ENCODE results near the gene TNFSF8. TPM values are rescaled to one million over a fixed set of nuclear protein-coding genes. Genes with fewer than 3 reads are reported as not detected.

TNFSF8 gene
- polyA plus RNA-seq, 5 donors = 4.8 to 20.3 (median 9.5) TPM

DNA sequence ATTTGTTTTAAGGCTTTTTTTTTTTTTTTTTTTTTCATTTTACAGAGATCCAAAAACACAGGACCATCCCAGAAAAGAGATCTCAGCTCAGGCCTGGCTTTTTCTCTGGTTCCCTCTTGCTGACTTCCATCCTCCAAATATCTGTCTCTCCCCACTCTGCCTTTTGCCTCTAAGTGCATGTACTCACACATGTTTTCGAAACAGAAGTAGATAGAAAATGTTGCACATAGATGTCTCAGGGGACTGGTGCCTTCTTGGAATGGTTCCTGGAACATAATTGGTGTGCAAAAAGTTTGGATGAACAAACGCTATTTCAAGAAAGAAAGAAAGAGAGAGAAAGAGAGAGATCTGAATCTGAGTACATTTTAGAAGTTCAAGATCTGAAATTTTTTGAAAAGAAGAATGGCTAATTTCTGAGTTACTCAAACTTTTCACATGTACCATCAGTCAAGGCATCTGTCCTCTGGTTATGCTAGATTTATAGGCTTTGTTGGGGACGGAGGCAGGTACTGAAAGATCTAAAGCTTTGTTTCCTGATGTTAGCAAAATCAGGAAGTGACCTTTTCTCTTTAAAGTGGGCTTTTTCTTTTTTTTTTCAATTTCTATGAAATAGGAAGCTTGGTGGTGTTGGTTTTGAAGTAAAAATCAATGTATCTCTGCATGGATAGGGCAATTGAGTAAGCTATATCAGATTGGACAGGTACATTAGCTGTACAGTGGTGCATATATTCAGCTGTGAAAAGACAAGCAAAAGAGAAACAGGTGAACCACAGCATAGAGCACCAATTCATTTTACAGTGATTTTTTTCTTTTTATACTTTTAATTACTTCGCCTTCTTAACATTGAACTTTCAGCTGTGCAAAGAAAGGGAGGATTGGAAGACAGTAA is 8.5 kb upstream of the TNFSF8 start:
- DNase-seq = no peak

DNA sequence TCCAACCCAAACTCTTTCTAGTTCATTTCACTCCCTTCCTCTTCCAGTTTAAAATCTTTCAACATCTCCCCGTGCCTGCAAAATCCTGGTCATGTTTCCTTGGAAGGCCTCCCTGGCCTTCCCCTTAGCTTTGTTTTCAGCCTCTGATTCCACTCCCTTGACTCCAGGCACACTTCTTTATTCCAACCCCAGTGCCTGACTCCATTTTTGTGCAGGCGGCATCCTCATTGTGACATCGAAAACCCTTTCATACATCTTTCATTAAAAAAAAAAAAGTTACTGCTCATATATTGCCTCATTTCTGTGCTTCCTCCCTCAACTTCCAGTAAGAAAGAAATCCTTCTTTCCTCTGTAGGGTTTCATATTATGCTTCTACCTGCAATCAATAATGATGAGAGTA is 7.1 kb upstream of the TNFSF8 start:
- DNase-seq = no peak

DNA sequence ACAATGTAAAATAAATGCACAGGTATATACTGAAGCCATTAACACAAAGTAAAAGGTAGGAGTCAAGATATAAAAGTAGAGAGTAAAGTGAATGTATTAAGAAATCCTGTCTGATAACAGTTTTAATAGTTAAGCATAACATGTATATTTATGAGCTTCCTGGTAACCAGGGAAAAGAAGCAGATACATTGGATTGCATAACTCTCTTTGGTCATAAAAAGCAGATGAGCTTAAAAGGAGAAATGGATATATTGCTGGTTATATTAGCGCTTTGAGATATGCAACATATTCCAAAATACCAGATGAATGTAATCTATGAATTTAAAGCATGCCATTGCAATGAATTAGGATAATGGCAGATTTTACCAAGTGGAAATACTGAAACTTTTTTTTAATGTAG is 6.2 kb upstream of the TNFSF8 start:
- no peak for DNase-seq

DNA sequence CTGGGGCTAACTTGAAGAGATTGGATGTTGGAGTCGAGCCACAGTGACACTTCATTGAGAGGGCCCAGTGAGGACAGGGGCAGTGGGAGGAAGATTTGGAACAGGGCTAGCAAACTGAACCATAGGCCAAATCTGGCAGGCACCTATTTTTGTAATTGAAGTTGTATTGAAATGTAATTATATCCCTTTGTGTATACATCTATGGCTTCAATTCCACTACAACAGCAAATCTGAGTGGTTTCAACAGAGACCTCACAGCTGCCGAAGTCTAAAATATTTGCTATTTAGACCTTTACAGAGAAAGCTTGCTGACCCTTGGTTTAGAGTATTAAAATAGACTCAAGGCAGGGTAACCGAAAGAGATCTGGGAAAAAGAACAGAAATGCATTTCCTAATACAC is 4.7 kb upstream of the TNFSF8 start:
- peak; percentile 89 to 91 for DNase-seq

DNA sequence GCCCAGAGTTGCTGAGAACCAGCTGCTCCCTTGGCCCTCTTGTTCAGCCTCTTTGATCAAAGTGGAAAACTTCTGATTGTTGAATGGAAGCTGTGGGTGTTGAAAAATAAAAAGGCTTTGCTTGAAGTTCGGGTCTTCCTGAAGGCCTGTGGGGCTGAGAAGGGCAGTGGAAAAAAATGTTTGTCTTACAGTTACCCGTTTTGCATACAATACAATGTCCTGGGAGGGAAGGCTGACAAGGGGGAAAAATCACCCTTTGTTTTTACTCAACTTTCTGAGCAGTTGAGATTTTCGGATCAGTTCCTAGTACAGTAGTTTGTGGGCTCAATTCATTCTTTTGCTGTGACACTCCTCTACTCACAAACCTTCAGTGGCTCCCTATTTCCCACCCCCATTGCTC is 2.1 kb upstream of the TNFSF8 start:
- DNase-seq = no peak

DNA sequence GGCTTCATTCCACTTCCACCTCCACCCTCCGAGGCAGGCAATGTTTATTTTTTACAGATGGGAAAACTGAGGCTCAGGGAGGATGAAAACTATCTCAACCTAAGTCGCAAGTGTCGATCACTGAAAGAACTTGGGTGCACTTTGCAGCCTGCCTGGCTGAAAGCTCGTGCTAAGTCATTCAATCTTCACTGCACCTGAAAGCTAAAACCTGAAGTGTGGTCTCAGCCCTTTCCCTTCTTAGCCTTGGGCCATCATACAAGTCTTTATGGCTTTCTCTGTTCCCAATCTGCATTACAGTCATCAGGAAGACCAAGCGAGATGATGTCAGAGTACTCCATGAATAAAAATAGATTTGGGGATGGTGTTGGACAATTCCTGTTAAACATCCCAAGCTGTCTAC is 1.0 kb upstream of the TNFSF8 start:
- no peak for DNase-seq

DNA sequence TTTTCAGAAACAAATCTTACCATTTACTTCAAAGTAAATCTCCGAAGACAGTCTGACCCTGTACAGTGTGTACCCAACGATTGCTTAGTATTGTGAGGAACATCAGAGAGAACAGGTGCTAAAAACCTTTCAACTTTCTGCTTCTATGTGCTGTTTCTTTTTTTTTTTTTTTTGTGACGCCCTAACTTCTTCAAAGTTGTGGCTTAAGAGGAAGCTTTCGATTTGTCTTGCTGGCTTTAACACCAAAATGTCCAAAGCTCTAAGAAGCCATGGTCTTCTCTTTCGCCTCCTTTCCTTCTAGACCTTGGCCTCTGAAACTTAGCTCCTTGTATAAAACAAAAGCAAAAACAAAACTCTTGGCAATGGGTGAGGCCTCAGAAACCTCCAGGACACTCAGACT is 1.2 kb downstream of the TNFSF8 start:
- no peak for DNase-seq

DNA sequence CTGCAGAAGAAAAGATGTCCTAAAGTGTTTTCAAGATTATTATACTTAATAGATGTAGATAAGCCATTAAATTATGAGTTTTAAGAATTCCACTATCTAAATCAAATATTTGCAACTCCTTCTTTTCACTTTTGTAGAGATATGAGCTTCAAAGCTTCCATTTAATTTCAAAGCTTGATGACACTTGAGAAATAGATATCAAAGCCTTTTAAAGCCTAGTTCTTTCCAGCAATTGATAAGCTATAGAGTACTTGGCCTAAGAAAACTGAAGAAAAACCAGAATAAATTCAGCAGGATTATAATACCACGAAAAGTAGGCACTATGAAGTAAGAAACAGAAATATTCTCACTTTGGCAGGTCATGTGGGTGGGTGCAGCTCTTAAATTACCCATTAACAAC is 1.7 kb downstream of the TNFSF8 start:
- no peak for DNase-seq

DNA sequence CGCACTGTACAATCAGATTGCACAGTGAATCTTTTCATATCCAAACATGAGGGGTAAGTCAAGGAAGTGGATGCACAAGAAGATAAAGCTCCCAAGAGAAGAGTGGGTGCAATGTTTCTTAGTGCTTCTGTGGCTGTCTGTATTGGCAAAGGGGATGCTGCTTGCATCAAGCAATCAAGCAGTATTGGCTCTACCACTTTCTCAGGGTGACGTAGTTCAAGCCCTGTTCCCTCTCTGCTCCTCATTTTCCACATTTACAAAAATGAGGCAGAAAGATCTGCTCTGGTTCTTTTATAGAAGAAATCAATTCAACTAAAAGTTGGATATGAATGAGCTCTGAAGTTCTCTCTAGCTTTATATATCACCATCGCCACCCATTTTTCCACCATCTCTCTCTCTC is 2.3 kb downstream of the TNFSF8 start:
- DNase-seq = no peak

DNA sequence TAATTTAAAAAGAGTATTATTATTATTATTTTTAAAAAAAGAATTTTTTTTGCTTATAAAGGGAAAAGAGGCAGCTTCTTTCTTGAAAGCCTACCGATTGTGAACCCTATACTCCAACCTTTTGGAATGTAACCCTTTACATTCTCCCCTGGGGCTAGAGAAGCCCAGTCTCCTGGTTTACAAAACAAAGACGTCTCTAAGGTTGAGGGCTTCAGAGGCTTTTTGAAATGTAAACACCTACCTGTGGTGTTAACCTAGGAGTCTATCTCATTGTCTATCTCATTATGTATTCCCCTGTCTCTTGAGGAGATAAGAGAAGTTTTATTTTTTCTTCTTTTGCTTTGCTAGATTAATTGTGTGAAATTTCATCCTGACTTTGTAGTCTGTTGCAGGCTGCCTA is 4.7 kb downstream of the TNFSF8 start:
- no peak for DNase-seq

DNA sequence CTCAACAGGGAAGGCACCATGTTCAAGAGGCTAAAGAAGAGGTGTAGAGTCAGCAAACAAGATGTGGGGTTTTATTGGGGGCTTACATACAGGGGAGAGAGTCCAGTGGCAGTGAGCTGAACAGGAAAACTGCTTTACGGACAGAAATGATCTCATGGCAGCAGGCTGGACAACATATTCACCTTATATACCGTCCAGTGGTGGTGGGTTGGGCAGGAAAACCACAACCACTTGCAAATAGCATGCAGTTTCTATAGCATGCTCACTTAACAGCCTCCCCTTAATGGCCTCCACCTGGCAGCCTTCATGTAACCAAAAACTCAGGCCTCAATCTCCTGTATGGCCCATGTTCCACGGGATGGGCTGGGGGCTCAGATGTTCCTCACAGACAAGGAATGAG is 5.4 kb downstream of the TNFSF8 start:
- DNase-seq = no peak

DNA sequence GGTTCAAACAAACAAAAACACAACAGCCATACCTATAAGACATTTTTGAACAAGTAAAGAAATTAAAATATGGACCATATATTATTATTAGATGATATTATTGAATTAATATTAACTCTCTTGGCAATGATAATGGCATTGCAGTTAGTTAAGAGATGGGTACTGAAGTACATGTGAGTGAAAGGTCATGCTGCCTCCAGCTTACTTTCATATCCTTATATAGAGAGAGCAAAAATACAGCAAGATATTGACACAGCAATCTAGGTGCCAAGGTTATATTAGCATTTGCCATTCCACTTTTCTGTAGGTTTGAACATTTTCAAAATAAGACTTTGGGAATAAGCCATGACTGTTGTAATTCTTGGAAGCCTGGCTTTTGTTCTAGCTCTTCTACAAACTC is 6.1 kb downstream of the TNFSF8 start:
- no peak for DNase-seq

DNA sequence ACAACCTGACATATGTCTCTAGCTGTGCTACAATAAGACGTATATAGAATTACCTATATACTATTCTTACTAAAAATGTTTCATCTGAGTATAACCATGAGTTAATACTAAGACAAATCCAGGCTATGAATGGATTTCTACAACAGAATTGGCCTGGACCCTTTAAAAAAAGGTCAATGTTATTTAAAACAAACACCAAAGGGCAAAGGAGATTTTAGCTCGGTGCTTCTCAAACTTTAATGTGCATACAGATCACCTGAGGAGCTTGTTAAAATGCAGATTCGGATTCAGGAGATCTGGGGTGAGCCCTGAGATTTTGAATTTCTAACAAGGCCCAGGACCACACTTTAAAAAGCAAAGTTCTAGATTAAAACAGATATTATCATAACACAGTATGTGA is 6.5 kb downstream of the TNFSF8 start:
- DNase-seq = no peak

DNA sequence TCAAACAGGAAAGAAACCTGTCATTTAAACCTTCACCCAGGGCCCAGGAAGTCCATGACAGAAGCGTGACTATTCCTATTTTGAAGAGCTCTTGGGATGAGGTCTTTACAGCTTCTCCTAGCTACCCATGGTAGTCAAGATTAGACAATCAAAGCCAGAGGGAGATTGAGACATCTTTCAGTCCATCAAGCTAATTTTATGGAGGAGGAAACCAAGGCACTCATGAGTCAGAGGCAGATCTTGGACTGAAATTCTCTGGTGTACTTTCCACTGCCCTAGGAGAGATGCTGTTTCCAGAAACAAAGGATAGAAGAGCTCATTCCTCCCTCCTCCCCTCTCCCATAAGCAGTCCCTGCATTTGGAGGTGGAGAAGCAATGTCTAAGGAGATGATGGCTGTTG is 9.2 kb downstream of the TNFSF8 start:
- DNase-seq = no peak

DNA sequence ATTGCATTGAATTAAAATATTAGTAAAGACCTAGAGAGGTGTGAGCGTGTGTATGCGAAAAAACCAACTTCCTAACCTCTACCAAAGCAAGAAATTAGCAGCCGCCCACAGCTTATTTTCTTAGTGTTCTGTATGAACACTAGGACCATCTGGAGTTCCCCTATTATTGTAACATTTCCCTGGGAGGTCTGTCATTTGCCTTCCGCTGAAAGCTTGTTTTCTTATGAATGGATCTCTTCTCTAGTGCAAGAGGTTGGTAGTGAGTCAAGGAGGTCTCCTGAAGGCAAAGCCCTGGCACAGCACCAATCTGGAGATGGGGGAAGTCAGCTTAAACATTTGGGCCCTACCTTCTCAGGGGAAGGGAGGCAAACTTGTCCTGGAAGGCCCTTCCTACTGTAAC is 10.8 kb downstream of the TNFSF8 start:
- no peak for DNase-seq

DNA sequence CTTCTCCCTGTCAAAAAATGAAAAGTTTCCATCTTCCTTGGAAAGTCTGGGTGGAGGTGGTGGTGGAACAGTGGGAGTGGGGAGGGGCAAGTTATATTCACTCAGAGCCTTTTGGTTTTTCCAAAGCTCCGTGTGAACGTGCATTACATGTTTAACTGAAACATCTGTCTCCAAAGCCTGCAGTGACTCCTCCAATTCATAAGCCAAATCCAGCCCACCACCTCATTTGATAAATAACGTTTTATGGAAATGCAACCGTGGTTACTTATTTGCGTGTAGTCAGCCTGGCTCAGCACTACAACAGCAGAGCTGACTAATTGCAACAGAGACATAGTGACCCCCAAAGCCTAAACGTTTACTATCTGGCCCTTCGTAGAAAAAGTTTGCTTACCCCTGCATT is 13.9 kb downstream of the TNFSF8 start:
- no peak for DNase-seq

DNA sequence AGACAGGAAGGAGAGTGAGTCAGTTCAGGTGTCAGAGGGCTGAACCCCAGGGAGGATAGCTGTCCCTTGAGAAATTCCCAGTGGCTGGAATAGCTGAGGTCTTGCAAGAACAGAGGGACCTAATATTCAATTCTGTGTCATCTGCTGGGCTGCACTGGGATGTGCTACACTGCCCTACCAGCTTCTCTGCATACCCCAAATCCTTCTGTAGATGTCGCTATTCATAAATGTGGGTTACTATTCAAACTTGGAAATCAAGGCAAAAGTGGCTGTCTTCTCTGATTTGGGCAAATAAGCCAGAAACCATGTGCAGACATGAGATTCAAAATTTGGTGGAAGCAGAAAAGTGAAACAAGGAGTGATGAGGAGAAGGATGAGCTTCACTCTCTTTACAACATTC is 16.3 kb downstream of the TNFSF8 start:
- DNase-seq = no peak

DNA sequence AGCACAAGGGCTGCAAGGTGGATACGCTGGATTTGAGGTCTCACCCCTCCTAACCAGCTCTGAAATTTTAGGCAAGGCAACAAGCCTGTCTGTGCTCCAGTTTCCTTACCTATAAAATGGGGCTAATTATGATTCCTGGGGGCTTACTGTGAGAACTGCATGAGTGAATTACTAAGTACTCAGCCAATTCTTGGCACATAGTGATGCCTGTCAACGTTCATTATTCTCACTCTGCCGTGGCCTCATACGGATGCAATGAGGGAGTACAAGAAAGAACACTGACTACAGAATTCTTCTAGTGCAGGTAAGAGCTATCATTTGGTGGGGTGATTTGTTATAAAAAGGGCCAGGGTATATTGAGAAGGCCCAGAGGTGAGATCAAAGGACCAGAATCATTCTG is 16.7 kb downstream of the TNFSF8 start:
- DNase-seq = no peak

DNA sequence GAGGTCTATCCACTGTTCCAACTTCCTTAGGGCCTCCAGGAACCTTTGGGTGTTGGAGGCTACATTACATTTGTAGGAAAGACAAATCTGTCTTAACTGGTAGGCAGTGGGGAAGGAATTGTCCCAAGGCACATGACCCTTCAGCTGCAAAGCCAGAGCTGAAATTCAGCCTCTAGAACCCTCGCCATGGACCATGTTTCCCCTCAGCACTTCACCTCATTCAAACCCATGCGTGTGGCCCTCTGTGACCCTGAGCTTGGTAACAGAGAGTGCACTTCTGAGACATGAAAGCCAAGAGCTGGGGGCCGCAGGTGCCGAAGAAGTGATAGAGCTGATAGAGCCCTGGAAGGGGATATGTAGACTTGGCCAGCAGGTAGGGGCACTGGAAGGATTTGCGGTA is 17.2 kb downstream of the TNFSF8 start:
- DNase-seq = no peak

DNA sequence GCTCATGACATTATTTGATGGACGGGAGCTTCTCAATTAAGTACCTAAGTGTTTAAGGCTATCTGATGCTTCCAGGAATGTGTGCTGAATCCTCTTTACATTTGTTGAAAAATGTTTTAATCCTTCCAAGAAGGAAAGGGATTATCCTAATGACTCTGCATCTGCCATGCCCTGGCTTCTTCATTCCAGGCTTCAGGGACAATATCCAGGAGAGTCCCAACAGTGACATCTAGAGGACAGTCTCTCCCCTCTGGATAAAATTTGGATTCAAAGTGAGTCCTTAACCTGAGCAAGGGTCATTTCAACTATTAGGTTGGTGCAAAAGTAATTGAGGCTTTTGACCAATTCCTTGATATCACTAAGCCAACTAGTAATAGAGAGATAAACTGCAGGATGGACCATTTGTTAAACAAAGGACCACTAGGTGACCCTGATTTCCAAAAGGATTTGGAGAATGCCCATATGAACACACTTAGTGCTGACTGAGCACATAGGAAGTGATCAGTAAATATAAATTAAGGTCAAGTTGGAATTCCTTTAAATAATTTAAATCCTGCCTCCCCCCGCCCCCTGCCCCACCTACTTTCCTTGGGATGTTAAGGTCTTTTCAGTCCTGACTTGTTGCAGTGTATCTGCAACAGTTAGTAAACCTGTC is 19.1 kb downstream of the TNFSF8 start:
- no peak for DNase-seq

DNA sequence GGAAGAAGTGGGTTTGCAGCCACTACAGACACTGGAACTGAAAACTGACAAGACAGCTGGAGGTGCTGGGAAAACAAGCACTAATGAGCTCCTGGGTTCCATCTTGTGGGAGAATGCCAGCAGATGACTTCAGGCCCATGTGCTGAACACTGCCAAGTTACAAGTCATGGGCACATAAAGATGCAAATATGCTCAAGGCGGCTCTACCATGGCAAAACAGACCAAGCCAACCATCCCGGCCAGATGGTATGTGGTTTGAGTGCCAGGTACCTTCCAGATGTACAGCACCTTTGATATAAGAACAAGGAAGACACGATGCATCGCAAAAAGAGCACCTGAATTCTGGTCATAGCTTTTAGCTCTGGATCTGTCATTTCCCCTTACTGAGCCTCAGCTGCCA is 19.9 kb downstream of the TNFSF8 start:
- no peak for DNase-seq

DNA sequence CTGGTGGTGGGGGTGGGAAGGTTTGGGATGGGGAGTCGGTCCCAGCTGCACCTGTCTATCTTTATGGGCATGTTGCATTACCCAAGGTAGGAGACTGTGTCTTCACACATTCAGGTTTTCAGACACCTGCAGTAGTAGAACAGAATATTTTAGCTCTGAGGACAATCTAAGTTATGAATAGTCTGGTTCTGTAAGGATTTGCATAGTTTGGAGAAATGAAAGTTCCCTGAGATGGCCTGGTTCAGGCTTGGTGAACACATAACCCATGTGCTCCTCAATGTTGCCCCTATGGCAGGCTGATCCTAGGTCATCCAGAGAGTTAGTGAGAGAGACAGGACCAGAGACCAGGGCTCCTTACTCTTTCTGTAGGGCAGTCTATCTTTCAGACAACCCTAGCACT is 20.7 kb downstream of the TNFSF8 start:
- DNase-seq = no peak

DNA sequence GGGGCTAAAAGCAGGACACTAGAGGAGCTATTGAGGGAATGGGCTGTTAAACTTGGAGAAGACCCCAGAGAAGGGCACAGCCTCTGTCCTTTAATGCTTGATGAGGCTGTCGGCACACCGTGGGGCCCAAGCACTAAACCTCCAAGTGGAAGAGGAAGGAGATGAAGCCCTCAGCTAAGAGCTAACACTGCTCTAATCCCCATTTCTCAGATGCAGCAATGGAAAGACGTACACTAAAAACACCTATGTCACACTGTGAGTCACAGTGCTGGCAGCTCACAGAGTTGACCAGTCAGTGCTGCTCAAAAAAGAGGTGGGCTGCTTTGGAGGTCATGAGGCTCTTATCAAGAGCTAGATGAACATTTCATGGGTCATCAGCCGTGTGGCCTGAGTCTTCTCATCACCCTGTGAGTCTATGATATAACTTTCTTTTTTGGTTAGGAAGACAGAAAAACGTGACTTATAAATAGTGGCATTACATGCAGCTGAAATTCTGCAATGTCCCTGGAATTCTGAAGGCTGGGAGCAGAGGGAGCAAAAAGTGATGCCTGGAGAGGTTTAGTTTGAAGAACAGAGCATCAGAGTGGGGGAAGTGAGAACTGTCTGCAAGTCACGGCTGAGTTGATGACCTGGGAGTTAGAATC is 21.5 kb downstream of the TNFSF8 start:
- no peak for DNase-seq
